Stimulated activated CD4-positive, alpha-beta T cell treated with anti-CD3 and anti-CD28 coated beads, Interleukin-1b, Interleukin-23, amount 100 ng/mL, for 48 hours (primary cell): ENCODE results near the gene ARL8B.
A peak's percentile ranks its signal among the peaks of the same experiment; 100 is the strongest.
"Not testable (repeated sequence)": the region's sequence is repeated elsewhere in the genome, so short reads cannot be mapped to it uniquely, and the experiment has no call there.

Experiments used
- DNase-seq: peaks from one replicate; pipeline ENCODE4 v3.0.0-alpha.2; 2020

The ARL8B gene

GRCh38 chr3:5112043-5112442 is 10.0 kb upstream of the ARL8B start:
- no peak for DNase-seq

- not testable (repeated sequence) for DNase-seq
Measured at GRCh38 chr3:5113726-5114125, 8.4 kb upstream of the ARL8B start.

- DNase-seq: no peak
Measured at GRCh38 chr3:5115506-5116162, 6.5 kb upstream of the ARL8B start.

GRCh38 chr3:5116538-5116937 is 5.6 kb upstream of the ARL8B start:
- no peak for DNase-seq

- no peak for DNase-seq
Measured at GRCh38 chr3:5120446-5120845, 1.6 kb upstream of the ARL8B start.

GRCh38 chr3:5122741-5123706 is 932 bp downstream of the ARL8B start:
- peak; percentile 54 for DNase-seq

GRCh38 chr3:5123937-5124336 is 1.8 kb downstream of the ARL8B start:
- DNase-seq: no peak

- no peak for DNase-seq
Measured at GRCh38 chr3:5126586-5126985, 4.5 kb downstream of the ARL8B start.

GRCh38 chr3:5128849-5129248 is 6.8 kb downstream of the ARL8B start:
- DNase-seq: no peak

- DNase-seq: no peak
Measured at GRCh38 chr3:5133239-5134018, 11.3 kb downstream of the ARL8B start.

GRCh38 chr3:5134019-5134391 is 11.9 kb downstream of the ARL8B start:
- no peak for DNase-seq

GRCh38 chr3:5134499-5134898 is 12.4 kb downstream of the ARL8B start:
- no peak for DNase-seq

- DNase-seq: no peak
Measured at GRCh38 chr3:5136211-5136918, 14.3 kb downstream of the ARL8B start.

- no peak for DNase-seq
Measured at GRCh38 chr3:5136919-5137429, 14.9 kb downstream of the ARL8B start.

GRCh38 chr3:5138214-5138981 is 16.3 kb downstream of the ARL8B start:
- no peak for DNase-seq

GRCh38 chr3:5140230-5140621 is 18.1 kb downstream of the ARL8B start:
- DNase-seq: no peak

GRCh38 chr3:5140839-5141238 is 18.7 kb downstream of the ARL8B start:
- no peak for DNase-seq

GRCh38 chr3:5141760-5142159 is 19.7 kb downstream of the ARL8B start:
- DNase-seq: no peak

- no peak for DNase-seq
Measured at GRCh38 chr3:5143464-5143863, 21.4 kb downstream of the ARL8B start.

- DNase-seq: no peak
Measured at GRCh38 chr3:5144316-5144994, 22.4 kb downstream of the ARL8B start.

- DNase-seq: no peak
Measured at GRCh38 chr3:5145120-5145519, 23.0 kb downstream of the ARL8B start.
